ENCODE data around the gene COL16A1. TPM values are rescaled to one million over a fixed set of nuclear protein-coding genes. Genes with fewer than 3 reads are reported as not detected.

COL16A1 gene
- total RNA-seq, 6 experiments from 2014 or later = 74.1 to 100 (median 87.6) TPM

GRCh38 chr1:31621847-31622730 lies 81.7 kb downstream of the COL16A1 start:
- Mint-ChIP-seq H3K27me3 (ENCODE audit: insufficient read depth) (peaks cover 1% of the 10 kb centered on the region), H3K4me3 (no peak overlapping the region), H3K27ac (no peak overlapping the region), H3K9me3 (no peaks in the 10 kb centered on the region), H3K4me1 (ENCODE audit: low read depth) (peaks cover 30% of the 10 kb centered on the region), H3K36me3 (ENCODE audit: low read depth) (no peaks in the 10 kb centered on the region)
- TF ChIP-seq CTCF (IDR thresholded peaks at IDR 0.05) = no peak
- no peak for DNase-seq

DNA sequence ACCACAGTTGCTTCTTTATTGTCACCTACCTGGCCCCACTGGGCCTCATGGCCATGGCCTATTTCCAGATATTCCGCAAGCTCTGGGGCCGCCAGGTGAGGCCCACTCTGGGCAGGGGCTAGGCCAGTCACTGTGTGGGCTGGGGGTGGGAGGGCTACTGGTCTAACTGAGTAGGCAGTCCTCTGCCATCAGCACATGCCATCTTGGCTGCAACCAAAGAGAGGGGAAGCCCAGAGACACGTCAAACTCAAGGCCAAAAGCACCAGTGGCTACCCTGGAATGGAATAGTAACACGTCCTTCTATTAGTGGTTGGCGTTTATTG lies 82.4 kb downstream of the COL16A1 start:
- H3K36me3 Mint-ChIP-seq (ENCODE audit: low read depth) = no peaks in the 10 kb centered on the region
- H3K27ac Mint-ChIP-seq = no peak overlapping the region
- no peak for TF ChIP-seq CTCF (IDR thresholded peaks at IDR 0.05)
- H3K4me1 Mint-ChIP-seq (ENCODE audit: low read depth) = peaks cover 25% of the 10 kb centered on the region
- no peaks in the 10 kb centered on the region for H3K9me3 Mint-ChIP-seq
- H3K4me3 Mint-ChIP-seq = no peak overlapping the region
- DNase-seq = no peak
- peaks cover 5% of the 10 kb centered on the region for H3K27me3 Mint-ChIP-seq (ENCODE audit: insufficient read depth)

- Mint-ChIP-seq H3K9me3 (no peaks in the 10 kb centered on the region), H3K4me3 (no peak overlapping the region), H3K27ac (no peak overlapping the region), H3K27me3 (ENCODE audit: insufficient read depth) (peaks cover 8% of the 10 kb centered on the region), H3K4me1 (ENCODE audit: low read depth) (peaks cover 19% of the 10 kb centered on the region), H3K36me3 (ENCODE audit: low read depth) (no peaks in the 10 kb centered on the region)
- no peak for DNase-seq
- TF ChIP-seq CTCF (IDR thresholded peaks at IDR 0.05) = no peak
Measured at GRCh38 chr1:31620631-31621497, 83.0 kb downstream of the COL16A1 start.

DNA sequence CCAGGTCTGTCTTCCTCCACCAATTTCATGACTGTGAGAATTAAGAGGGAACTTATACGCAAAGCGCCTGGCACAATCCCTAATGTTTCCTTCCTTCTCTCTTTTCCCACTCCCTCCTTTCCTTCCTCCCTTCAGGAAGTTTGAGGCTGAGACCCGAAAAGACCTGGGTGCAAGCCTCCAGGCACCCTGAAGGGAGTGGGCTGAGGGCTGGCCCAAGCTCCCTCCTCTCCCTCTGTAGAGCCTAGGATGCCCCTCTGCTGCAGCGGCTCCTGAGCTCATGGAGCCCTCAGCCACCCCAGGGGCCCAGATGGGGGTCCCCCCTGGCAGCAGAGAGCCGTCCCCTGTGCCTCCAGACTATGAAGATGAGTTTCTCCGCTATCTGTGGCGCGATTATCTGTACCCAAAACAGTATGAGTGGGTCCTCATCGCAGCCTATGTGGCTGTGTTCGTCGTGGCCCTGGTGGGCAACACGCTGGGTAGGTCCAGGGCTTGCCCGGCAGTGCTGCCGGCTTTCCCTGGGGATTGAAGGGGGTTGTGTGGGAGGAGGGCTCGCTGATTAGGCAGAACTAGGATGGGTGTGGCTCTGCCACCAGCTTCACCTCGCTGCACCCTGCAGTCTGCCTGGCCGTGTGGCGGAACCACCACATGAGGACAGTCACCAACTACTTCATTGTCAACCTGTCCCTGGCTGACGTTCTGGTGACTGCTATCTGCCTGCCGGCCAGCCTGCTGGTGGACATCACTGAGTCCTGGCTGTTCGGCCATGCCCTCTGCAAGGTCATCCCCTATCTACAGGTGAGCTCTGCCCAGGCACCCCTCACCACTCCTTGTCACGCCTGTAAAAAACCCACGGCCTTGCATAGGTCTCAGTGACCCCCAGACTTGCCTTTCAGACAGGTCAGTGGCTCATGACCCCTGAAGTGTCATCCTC lies 84.6 kb downstream of the COL16A1 start:
- H3K4me1 Mint-ChIP-seq (ENCODE audit: low read depth) = peaks cover 6% of the 10 kb centered on the region
- no peak overlapping the region for H3K4me3 Mint-ChIP-seq
- H3K9me3 Mint-ChIP-seq = no peaks in the 10 kb centered on the region
- peaks cover 8% of the 10 kb centered on the region for H3K27me3 Mint-ChIP-seq (ENCODE audit: insufficient read depth)
- H3K36me3 Mint-ChIP-seq (ENCODE audit: low read depth) = no peaks in the 10 kb centered on the region
- DNase-seq = no peak
- TF ChIP-seq CTCF (IDR thresholded peaks at IDR 0.05) = no peak
- H3K27ac Mint-ChIP-seq = no peak overlapping the region
